Measurements from ENCODE around the gene CPNE4. TPM values are rescaled to one million over a fixed set of nuclear protein-coding genes. Genes with fewer than 3 reads are reported as not detected.

CPNE4 gene
- total and polyA plus RNA-seq, 7 experiments from 2014 or later, result not detected

- Mint-ChIP-seq H3K27ac (no peak overlapping the region), H3K9me3 (peaks cover 0 to 9% (median 0%) of the 10 kb centered on the region in 11 donors), H3K4me3 (peak overlapping the region in 2 of 10 donors; percentile 5 to 6), H3K4me1 (peaks cover 15 to 52% (median 38%) of the 10 kb centered on the region in 7 donors), H3K27me3 (peaks cover 0 to 5% (median 3%) of the 10 kb centered on the region in 5 donors), H3K36me3 (peaks cover 0 to 8% (median 4%) of the 10 kb centered on the region in 5 donors)
- DNase-seq, result no peak
- no peak for ATAC-seq
- Histone ChIP-seq H3K9me3 (ENCODE audit: control insufficient read depth in 2 of 3, low read length in 3 of 3) (no peaks in the 10 kb centered on the region), H3K27me3 (ENCODE audit: control insufficient read depth in 2 of 2, insufficient read depth in 2 of 2, low read length in 2 of 2) (no peaks in the 10 kb centered on the region), H3K4me1 (ENCODE audit: control insufficient read depth in 2 of 2, insufficient read depth in 2 of 2, low read length in 2 of 2) (peaks cover 23% of the 10 kb centered on the region in 2 donors), H3K4me3 (ENCODE audit: low read length) (no peak overlapping the region), H3K36me3 (ENCODE audit: control insufficient read depth in 2 of 3, insufficient read depth in 3 of 3, low read length in 3 of 3) (peaks cover 0 to 7% (median 0%) of the 10 kb centered on the region in 3 experiments), H3K27ac (ENCODE audit: low read depth, low read length) (no peak overlapping the region)
- intact Hi-C loops (cut with micrococcal nuclease), result loop anchor here (10.0 kb wide), 2 partner anchors 909 to 1219 kb away; partner anchors contain the start of genes DNAJC13 (in 1 of the 2) and NPHP3 (in 1 of the 2)
- POLR2A ChIA-PET, result no interaction called here
- CTCF ChIA-PET, result no interaction called here
Measured at GRCh38 chr3:131505421-131505820, 529.4 kb downstream of the CPNE4 start.

DNA sequence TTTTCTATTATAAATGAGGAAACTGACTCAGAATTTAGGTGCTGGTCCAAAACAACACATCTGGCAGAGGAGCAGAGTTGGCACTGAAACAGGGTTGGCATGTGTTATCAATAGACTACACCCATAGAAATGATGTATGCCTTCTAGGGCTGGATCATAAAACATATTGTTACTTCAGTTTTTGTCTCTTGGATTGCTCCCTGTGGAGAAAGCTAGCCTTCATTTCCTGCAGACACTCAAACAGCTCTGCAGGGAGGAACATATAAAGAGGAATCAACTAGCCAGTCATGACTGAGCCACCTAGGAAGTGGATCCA lies 531.5 kb downstream of the CPNE4 start:
- Mint-ChIP-seq H3K4me3 (peak overlapping the region; percentile 94 to 100 (median 98)), H3K27me3 (peaks cover 0 to 4% (median 3%) of the 10 kb centered on the region in 5 donors), H3K27ac (peak overlapping the region; percentile 86 to 98 (median 96)), H3K36me3 (peaks cover 8 to 22% (median 15%) of the 10 kb centered on the region in 5 donors), H3K4me1 (peaks cover 15 to 65% (median 53%) of the 10 kb centered on the region in 7 donors), H3K9me3 (peaks cover 0 to 9% (median 0%) of the 10 kb centered on the region in 11 donors)
- CTCF ChIA-PET, result no interaction called here
- DNase-seq (no peak), ATAC-seq (no peak)
- peaks cover 0 to 21% (median 15%) of the 10 kb centered on the region in 3 experiments for H3K36me3 ChIP-seq (ENCODE audit: control insufficient read depth in 2 of 3, insufficient read depth in 3 of 3, low read length in 3 of 3)
- H3K27me3 ChIP-seq (ENCODE audit: control insufficient read depth in 2 of 2, insufficient read depth in 2 of 2, low read length in 2 of 2), result no peaks in the 10 kb centered on the region
- intact Hi-C loops (cut with micrococcal nuclease), result loop anchor here (1.0 to 10.0 kb wide), 9 partner anchors 122 to 1222 kb away; partner anchors contain the start of genes ASTE1 (in 2 of the 2), DNAJC13 (in 2 of the 2), NEK11 (in 2 of the 2) and NUDT16 (in 2 of the 2)
- POLR2A ChIA-PET, result no interaction called here
- H3K9me3 ChIP-seq (ENCODE audit: control insufficient read depth in 2 of 3, low read length in 3 of 3), result no peaks in the 10 kb centered on the region
- H3K4me3 ChIP-seq (ENCODE audit: low read length), result peak overlapping the region; percentile 79
- peak overlapping the region; percentile 72 for H3K27ac ChIP-seq (ENCODE audit: low read depth, low read length)
- H3K4me1 ChIP-seq (ENCODE audit: control insufficient read depth in 2 of 2, insufficient read depth in 2 of 2, low read length in 2 of 2), result peaks cover 23% of the 10 kb centered on the region in 2 donors

DNA sequence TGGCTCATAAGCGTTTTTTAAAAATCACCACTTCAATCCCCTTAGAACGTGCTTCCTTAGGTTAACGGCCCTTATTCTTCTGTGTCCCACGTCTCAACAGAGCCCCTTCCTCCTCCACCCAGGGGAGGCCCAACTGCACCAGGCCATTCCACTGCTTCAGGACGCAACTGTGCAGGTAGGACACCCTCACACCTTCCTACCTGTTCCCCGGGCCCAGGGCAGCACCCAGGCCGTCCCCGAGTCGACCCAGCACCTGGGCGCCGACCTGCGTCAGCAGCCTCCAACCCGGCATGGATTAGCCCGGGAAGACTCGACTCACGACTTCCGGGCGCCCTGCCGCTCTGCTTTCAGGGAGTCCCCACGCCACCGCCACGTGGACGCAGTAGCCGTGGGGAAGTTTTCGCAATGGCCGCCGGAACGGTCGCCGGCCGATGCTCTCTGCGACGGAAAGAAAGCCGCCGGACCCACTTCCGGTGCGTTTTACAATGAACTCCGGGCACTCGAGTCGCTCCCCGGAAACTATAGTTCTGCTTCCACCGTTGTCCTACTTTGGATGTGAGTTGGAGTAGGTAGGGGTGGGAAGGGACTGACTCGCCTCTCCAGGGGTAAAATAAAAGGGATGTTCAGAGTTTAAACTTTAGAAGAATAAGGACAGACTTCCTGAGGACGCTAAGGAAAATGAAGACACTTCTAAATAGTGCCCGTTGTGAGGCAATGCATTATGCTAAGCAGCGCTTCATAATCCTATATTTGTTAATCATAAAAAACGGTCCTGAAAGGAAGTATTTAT lies 532.1 kb downstream of the CPNE4 start, which contains the start of gene MRPL3:
Gene MRPL3 (minus strand): TSS at position 442 of the 790 bp plus-strand sequence. CDS start 150 bp downstream, at position 292.
- ATAC-seq (peak; percentile 90), DNase-seq (peak; percentile 68 to 82 (median 78))
- peaks cover 0 to 9% (median 0%) of the 10 kb centered on the region in 11 donors for H3K9me3 Mint-ChIP-seq
- peaks cover 8 to 22% (median 15%) of the 10 kb centered on the region in 5 donors for H3K36me3 Mint-ChIP-seq
- Histone ChIP-seq H3K4me1 (ENCODE audit: control insufficient read depth in 2 of 2, insufficient read depth in 2 of 2, low read length in 2 of 2) (peaks cover 23% of the 10 kb centered on the region in 2 donors), H3K4me3 (ENCODE audit: low read length) (peak within 1 kb of the TSS; percentile 79), H3K9me3 (ENCODE audit: control insufficient read depth in 2 of 3, low read length in 3 of 3) (no peaks in the 10 kb centered on the region), H3K27ac (ENCODE audit: low read depth, low read length) (peak within 1 kb of the TSS; percentile 72), H3K27me3 (ENCODE audit: control insufficient read depth in 2 of 2, insufficient read depth in 2 of 2, low read length in 2 of 2) (no peaks in the 10 kb centered on the region), H3K36me3 (ENCODE audit: control insufficient read depth in 2 of 3, insufficient read depth in 3 of 3, low read length in 3 of 3) (peaks cover 0 to 24% (median 19%) of the 10 kb centered on the region in 3 experiments)
- ChIA-PET POLR2A (no interaction called here), CTCF (no interaction called here)
- peaks cover 15 to 65% (median 53%) of the 10 kb centered on the region in 7 donors for H3K4me1 Mint-ChIP-seq
- no peaks in the 10 kb centered on the region for H3K27me3 Mint-ChIP-seq
- peak within 1 kb of the TSS; percentile 94 to 100 (median 98) for H3K4me3 Mint-ChIP-seq
- intact Hi-C loops (cut with micrococcal nuclease), result loop anchor here (1.0 to 10.0 kb wide), 9 partner anchors 121 to 1222 kb away; partner anchors contain the start of genes ASTE1 (in 2 of the 2), DNAJC13 (in 2 of the 2), NEK11 (in 2 of the 2) and NUDT16 (in 2 of the 2)
- peak within 1 kb of the TSS; percentile 86 to 98 (median 96) for H3K27ac Mint-ChIP-seq

DNA sequence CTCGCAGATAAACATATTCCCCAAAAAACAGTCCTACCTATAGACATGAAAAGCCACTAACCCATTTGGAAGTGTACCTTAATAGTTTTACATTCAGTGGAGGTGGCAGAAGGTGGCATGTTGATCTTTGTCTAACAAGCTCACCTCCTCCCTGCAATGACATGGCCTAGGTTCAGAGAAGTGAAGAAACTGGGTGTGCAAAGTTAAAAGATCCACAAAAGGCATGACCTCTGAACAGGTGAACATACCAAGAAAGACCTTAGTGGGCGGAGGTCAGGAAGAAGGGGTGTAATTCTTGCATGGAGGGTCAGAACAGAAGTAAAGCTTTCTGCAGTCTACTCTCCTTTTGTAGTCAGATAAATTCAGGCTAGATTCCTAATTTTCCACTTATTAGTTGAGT lies 532.9 kb downstream of the CPNE4 start:
- intact Hi-C loops (cut with micrococcal nuclease), result loop anchor here (2.0 to 10.0 kb wide), 6 partner anchors 610 to 1223 kb away; partner anchors contain the start of genes DNAJC13 (in 2 of the 2), PIK3R4 (in 2 of the 2), ATP2C1 (in 1 of the 2) and NPHP3 (in 1 of the 2)
- Mint-ChIP-seq H3K36me3 (peaks cover 9 to 28% (median 15%) of the 10 kb centered on the region in 5 donors), H3K4me1 (peaks cover 16 to 65% (median 53%) of the 10 kb centered on the region in 7 donors), H3K9me3 (peaks cover 0 to 9% (median 0%) of the 10 kb centered on the region in 11 donors), H3K4me3 (peak overlapping the region; percentile 94 to 100 (median 98)), H3K27ac (peak overlapping the region; percentile 86 to 98 (median 96)), H3K27me3 (no peaks in the 10 kb centered on the region)
- no peaks in the 10 kb centered on the region for H3K27me3 ChIP-seq (ENCODE audit: control insufficient read depth in 2 of 2, insufficient read depth in 2 of 2, low read length in 2 of 2)
- no peak for ATAC-seq
- H3K36me3 ChIP-seq (ENCODE audit: control insufficient read depth in 2 of 3, insufficient read depth in 3 of 3, low read length in 3 of 3), result peaks cover 0 to 32% (median 20%) of the 10 kb centered on the region in 3 experiments
- peaks cover 23% of the 10 kb centered on the region in 2 donors for H3K4me1 ChIP-seq (ENCODE audit: control insufficient read depth in 2 of 2, insufficient read depth in 2 of 2, low read length in 2 of 2)
- H3K27ac ChIP-seq (ENCODE audit: low read depth, low read length), result peak overlapping the region; percentile 72
- peak in 1 of 9 donors; percentile 7 for DNase-seq
- H3K9me3 ChIP-seq (ENCODE audit: control insufficient read depth in 2 of 3, low read length in 3 of 3), result no peaks in the 10 kb centered on the region
- CTCF ChIA-PET, result no interaction called here
- POLR2A ChIA-PET, result interaction anchor here (1.1 kb wide), 1 partner anchor 476 kb away, joined by 3 read pairs; no protein-coding TSS in a partner anchor
- H3K4me3 ChIP-seq (ENCODE audit: low read length), result peak overlapping the region; percentile 79

DNA sequence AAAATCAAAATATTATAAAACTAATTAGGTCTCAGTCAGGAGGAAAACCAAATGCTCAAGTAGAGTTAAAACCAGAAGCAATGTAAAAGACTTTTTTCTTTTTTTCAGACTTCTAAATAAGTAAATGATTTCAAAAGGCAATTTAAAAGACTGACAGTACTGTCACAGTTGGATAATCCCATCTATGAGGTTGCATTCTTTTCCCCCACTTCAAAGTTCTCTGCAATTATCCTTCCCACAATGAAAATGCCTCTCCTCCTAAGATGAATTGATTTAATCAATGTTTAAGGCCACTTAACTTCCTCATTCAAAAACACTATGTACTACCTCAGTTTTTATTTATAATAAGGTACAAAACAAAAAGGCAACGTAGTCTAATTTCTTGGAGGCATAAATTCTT lies 540.1 kb downstream of the CPNE4 start:
- Mint-ChIP-seq H3K4me1 (peaks cover 6 to 36% (median 27%) of the 10 kb centered on the region in 7 donors), H3K27me3 (no peaks in the 10 kb centered on the region), H3K4me3 (no peak overlapping the region), H3K36me3 (peaks cover 21 to 45% (median 30%) of the 10 kb centered on the region in 5 donors), H3K9me3 (no peaks in the 10 kb centered on the region), H3K27ac (no peak overlapping the region)
- Histone ChIP-seq H3K27ac (ENCODE audit: low read depth, low read length) (no peak overlapping the region), H3K27me3 (ENCODE audit: control insufficient read depth in 2 of 2, insufficient read depth in 2 of 2, low read length in 2 of 2) (no peaks in the 10 kb centered on the region), H3K4me3 (ENCODE audit: low read length) (no peak overlapping the region), H3K36me3 (ENCODE audit: control insufficient read depth in 2 of 3, insufficient read depth in 3 of 3, low read length in 3 of 3) (peaks cover 14 to 47% (median 14%) of the 10 kb centered on the region in 3 experiments), H3K4me1 (ENCODE audit: control insufficient read depth in 2 of 2, insufficient read depth in 2 of 2, low read length in 2 of 2) (peaks cover 0 to 4% of the 10 kb centered on the region in 2 donors), H3K9me3 (ENCODE audit: control insufficient read depth in 2 of 3, low read length in 3 of 3) (no peaks in the 10 kb centered on the region)
- intact Hi-C loops (cut with micrococcal nuclease), result no loop called here
- ChIA-PET CTCF (no interaction called here), POLR2A (interaction anchor here (1.4 kb wide), 1 partner anchor 10 kb away, joined by 5 read pairs; no protein-coding TSS in a partner anchor)
- no peak for DNase-seq
- no peak for ATAC-seq

DNA sequence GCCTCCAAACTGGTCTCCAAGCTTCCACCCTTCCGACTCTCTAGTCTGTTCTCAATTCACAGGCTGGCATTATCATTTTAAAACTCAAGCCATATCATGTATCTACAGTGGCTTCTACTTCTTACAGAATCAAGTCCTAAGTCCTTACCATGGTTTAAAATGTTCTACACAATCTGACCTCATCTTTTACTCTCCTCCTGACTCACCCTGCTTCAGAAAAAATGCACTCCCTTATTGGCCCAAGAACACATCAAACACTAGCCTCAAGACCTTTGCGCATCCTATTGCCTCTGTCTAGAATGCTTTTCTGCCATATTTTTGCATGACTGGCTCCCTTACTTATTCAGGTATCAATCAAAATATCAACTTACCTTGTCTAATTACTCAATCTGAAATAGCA lies 543.0 kb downstream of the CPNE4 start:
- CTCF ChIA-PET, result no interaction called here
- no peak for DNase-seq

More for the DNA sequence above, 543.0 kb downstream of the CPNE4 start:
- Histone ChIP-seq H3K36me3 (ENCODE audit: control insufficient read depth in 2 of 3, insufficient read depth in 3 of 3, low read length in 3 of 3) (peaks cover 0 to 31% (median 18%) of the 10 kb centered on the region in 3 experiments), H3K4me3 (ENCODE audit: low read length) (no peak overlapping the region), H3K27me3 (ENCODE audit: control insufficient read depth in 2 of 2, insufficient read depth in 2 of 2, low read length in 2 of 2) (no peaks in the 10 kb centered on the region), H3K9me3 (ENCODE audit: control insufficient read depth in 2 of 3, low read length in 3 of 3) (no peaks in the 10 kb centered on the region), H3K4me1 (ENCODE audit: control insufficient read depth in 2 of 2, insufficient read depth in 2 of 2, low read length in 2 of 2) (peaks cover 0 to 4% of the 10 kb centered on the region in 2 donors), H3K27ac (ENCODE audit: low read depth, low read length) (no peak overlapping the region)
- POLR2A ChIA-PET, result no interaction called here
- H3K27me3 Mint-ChIP-seq, result no peaks in the 10 kb centered on the region
- peaks cover 0 to 3% (median 0%) of the 10 kb centered on the region in 11 donors for H3K9me3 Mint-ChIP-seq
- no peak for ATAC-seq
- H3K4me3 Mint-ChIP-seq, result no peak overlapping the region
- H3K27ac Mint-ChIP-seq, result no peak overlapping the region
- H3K4me1 Mint-ChIP-seq, result peaks cover 7 to 39% (median 25%) of the 10 kb centered on the region in 7 donors
- intact Hi-C loops (cut with micrococcal nuclease), result no loop called here
- H3K36me3 Mint-ChIP-seq, result peaks cover 14 to 40% (median 30%) of the 10 kb centered on the region in 5 donors
